Measurements from ENCODE around the gene ELAVL4.

Gene ELAVL4

DNA sequence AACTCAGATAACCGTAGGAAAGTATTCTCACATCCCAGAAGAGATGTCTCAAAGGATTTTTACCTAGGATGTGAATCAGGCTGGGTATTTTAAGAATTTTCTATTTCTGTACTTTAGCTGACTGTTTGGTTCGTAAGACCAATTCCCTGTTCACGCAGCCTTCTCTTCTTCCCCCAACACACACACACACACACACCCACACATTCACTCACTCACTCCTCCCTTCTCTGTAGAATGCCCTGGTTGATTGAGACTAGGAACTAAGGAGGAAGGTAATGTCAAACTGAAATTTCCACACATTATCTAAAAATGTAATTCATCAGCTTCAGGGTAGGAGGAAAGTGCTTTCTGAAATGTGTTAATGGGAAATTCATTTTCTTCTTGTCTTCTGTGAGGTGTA lies 43.5 kb downstream of the ELAVL4 start:
- no peak for ATAC-seq
- TF ChIP-seq, protein P1, sequence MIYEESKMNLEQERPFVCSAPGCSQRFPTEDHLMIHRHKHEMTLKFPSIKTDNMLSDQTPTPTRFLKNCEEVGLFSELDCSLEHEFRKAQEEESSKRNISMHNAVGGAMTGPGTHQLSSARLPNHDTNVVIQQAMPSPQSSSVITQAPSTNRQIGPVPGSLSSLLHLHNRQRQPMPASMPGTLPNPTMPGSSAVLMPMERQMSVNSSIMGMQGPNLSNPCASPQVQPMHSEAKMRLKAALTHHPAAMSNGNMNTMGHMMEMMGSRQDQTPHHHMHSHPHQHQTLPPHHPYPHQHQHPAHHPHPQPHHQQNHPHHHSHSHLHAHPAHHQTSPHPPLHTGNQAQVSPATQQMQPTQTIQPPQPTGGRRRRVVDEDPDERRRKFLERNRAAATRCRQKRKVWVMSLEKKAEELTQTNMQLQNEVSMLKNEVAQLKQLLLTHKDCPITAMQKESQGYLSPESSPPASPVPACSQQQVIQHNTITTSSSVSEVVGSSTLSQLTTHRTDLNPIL (CRISPR knock-in tag; IDR thresholded peaks at IDR 0.05; ENCODE audit: low read depth) = no peak
- TF ChIP-seq ZNF70 (CRISPR knock-in tag; IDR thresholded peaks at IDR 0.05) (no peak), ARNTL (CRISPR knock-in tag; IDR thresholded peaks at IDR 0.05; ENCODE audit: borderline replicate concordance, low read depth) (no peak), ESRRG (CRISPR knock-in tag; IDR thresholded peaks at IDR 0.05) (no peak)
- TF ChIP-seq, protein P2, sequence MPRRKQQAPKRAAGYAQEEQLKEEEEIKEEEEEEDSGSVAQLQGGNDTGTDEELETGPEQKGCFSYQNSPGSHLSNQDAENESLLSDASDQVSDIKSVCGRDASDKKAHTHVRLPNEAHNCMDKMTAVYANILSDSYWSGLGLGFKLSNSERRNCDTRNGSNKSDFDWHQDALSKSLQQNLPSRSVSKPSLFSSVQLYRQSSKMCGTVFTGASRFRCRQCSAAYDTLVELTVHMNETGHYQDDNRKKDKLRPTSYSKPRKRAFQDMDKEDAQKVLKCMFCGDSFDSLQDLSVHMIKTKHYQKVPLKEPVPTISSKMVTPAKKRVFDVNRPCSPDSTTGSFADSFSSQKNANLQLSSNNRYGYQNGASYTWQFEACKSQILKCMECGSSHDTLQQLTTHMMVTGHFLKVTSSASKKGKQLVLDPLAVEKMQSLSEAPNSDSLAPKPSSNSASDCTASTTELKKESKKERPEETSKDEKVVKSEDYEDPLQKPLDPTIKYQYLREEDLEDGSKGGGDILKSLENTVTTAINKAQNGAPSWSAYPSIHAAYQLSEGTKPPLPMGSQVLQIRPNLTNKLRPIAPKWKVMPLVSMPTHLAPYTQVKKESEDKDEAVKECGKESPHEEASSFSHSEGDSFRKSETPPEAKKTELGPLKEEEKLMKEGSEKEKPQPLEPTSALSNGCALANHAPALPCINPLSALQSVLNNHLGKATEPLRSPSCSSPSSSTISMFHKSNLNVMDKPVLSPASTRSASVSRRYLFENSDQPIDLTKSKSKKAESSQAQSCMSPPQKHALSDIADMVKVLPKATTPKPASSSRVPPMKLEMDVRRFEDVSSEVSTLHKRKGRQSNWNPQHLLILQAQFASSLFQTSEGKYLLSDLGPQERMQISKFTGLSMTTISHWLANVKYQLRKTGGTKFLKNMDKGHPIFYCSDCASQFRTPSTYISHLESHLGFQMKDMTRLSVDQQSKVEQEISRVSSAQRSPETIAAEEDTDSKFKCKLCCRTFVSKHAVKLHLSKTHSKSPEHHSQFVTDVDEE (CRISPR knock-in tag; IDR thresholded peaks at IDR 0.05) = no peak

DNA sequence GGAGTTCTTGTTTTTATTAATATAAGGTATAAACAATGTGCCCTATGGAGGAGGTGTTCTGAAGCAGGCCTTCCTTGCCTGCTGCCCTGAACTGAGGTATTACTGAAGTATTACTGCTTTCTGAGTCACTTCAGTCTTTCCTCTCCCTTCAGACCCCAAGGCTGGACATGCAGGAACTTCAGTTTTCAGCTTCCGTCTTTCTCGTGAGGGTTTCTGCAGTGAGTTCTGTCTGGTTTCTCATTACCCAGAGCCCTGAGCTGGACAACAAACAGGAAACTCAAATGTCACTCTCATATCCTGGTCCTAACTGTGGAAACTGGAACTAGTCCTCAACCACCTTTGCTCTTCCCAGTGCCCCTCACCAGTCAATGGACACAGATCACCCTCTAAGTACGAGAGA lies 46.8 kb downstream of the ELAVL4 start:
- TF ChIP-seq ARNTL (CRISPR knock-in tag; IDR thresholded peaks at IDR 0.05; ENCODE audit: borderline replicate concordance, low read depth) (no peak), OSR1 (CRISPR knock-in tag; IDR thresholded peaks at IDR 0.05) (no peak), BACH2 (CRISPR knock-in tag; IDR thresholded peaks at IDR 0.05; ENCODE audit: borderline replicate concordance) (no peak), GLIS3 (CRISPR knock-in tag; IDR thresholded peaks at IDR 0.05) (no peak), RARB (CRISPR knock-in tag; IDR thresholded peaks at IDR 0.05) (no peak), ZNF8 (CRISPR knock-in tag; IDR thresholded peaks at IDR 0.05) (no peak), ISL1 (CRISPR knock-in tag; IDR thresholded peaks at IDR 0.05) (no peak), CSDC2 (CRISPR knock-in tag; IDR thresholded peaks at IDR 0.05) (no peak), TOX (CRISPR knock-in tag; IDR thresholded peaks at IDR 0.05; ENCODE audit: borderline replicate concordance) (no peak), ZC3H10 (CRISPR knock-in tag; IDR thresholded peaks at IDR 0.05) (no peak)
- TF ChIP-seq, protein P3, sequence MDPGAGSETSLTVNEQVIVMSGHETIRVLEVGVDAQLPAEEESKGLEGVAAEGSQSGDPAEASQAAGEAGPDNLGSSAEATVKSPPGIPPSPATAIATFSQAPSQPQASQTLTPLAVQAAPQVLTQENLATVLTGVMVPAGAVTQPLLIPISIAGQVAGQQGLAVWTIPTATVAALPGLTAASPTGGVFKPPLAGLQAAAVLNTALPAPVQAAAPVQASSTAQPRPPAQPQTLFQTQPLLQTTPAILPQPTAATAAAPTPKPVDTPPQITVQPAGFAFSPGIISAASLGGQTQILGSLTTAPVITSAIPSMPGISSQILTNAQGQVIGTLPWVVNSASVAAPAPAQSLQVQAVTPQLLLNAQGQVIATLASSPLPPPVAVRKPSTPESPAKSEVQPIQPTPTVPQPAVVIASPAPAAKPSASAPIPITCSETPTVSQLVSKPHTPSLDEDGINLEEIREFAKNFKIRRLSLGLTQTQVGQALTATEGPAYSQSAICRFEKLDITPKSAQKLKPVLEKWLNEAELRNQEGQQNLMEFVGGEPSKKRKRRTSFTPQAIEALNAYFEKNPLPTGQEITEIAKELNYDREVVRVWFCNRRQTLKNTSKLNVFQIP (CRISPR knock-in tag; IDR thresholded peaks at IDR 0.05; ENCODE audit: borderline replicate concordance, low read depth) = no peak
- TF ChIP-seq, protein P1 (CRISPR knock-in tag; IDR thresholded peaks at IDR 0.05; ENCODE audit: low read depth) = no peak
- no peak for ATAC-seq

DNA sequence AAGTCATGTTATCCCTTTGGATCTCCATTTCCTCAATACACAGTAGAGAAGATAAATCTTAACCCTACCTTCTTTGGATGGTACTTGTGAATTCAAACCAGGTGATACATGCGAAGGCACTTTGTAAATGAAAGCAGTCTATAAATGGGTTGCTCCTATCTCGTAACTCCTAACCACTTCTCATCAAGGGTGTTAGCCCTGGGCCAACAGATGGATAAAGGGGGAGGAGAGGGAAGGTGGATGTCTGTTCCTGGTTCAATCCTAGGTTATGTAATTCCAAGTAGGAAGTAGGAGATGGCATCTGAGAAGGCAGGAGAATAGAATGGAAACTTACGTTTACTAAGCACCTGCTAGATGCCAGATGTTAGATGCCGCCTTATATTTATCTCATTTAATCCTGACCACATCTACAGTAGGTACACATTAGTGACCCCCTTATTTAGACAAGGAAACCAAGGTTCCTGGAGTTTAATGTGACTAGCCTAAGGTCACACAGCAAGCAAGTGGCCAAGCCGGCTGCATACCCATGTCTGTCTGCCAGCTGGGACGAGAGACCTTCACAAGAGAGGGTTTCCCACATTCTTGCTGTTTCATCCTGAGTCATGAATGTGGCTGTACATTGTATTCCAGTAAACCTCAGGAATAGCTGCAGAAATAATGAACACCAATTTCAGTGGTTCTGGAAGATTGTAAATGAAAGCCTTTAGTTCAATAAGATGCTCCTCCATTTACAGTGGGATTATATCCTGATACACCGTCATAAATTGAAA lies 47.7 kb downstream of the ELAVL4 start:
- ATAC-seq = no peak
- TF ChIP-seq, protein P4, sequence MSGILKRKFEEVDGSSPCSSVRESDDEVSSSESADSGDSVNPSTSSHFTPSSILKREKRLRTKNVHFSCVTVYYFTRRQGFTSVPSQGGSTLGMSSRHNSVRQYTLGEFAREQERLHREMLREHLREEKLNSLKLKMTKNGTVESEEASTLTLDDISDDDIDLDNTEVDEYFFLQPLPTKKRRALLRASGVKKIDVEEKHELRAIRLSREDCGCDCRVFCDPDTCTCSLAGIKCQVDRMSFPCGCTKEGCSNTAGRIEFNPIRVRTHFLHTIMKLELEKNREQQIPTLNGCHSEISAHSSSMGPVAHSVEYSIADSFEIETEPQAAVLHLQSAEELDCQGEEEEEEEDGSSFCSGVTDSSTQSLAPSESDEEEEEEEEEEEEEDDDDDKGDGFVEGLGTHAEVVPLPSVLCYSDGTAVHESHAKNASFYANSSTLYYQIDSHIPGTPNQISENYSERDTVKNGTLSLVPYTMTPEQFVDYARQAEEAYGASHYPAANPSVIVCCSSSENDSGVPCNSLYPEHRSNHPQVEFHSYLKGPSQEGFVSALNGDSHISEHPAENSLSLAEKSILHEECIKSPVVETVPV (CRISPR knock-in tag; IDR thresholded peaks at IDR 0.05) = no peak
- no peak for TF ChIP-seq PPARA (CRISPR knock-in tag; IDR thresholded peaks at IDR 0.05; ENCODE audit: borderline replicate concordance)

GRCh38 chr1:50157306-50157941 lies 48.7 kb downstream of the ELAVL4 start:
- ATAC-seq = no peak
- TF ChIP-seq ESRRG (CRISPR knock-in tag; IDR thresholded peaks at IDR 0.05) (no peak), BACH2 (CRISPR knock-in tag; IDR thresholded peaks at IDR 0.05; ENCODE audit: borderline replicate concordance) (no peak), GLIS3 (CRISPR knock-in tag; IDR thresholded peaks at IDR 0.05) (peak; percentile 58; the same call in 1 of the 2 replicates), OSR1 (CRISPR knock-in tag; IDR thresholded peaks at IDR 0.05) (no peak), CSDC2 (CRISPR knock-in tag; IDR thresholded peaks at IDR 0.05) (0 out of 2 replicates have a peak, but pooled peaks have one; percentile 34), ISL1 (CRISPR knock-in tag; IDR thresholded peaks at IDR 0.05) (peak; percentile 58), ZC3H10 (CRISPR knock-in tag; IDR thresholded peaks at IDR 0.05) (no peak), PATZ1 (CRISPR knock-in tag; IDR thresholded peaks at IDR 0.05; ENCODE audit: borderline replicate concordance) (peak; percentile 36; the same call in 1 of the 2 replicates), ZFP3 (CRISPR knock-in tag; IDR thresholded peaks at IDR 0.05) (no peak; the same call in 1 of the 2 replicates), ZNF8 (CRISPR knock-in tag; IDR thresholded peaks at IDR 0.05) (peak; percentile 50; the same call in 1 of the 2 replicates)
- TF ChIP-seq, protein P1 (CRISPR knock-in tag; IDR thresholded peaks at IDR 0.05; ENCODE audit: low read depth) = no peak
- TF ChIP-seq, protein P3 (CRISPR knock-in tag; IDR thresholded peaks at IDR 0.05; ENCODE audit: borderline replicate concordance, low read depth) = no peak

All from SK-N-SH treated with all-trans-retinoic acid at 6 μM for 48 hours (cell line).